Natural killer cell (primary cell): ENCODE measurements around the gene ISM2. TPM values are rescaled to one million over a fixed set of nuclear protein-coding genes. Genes with fewer than 3 reads are reported as not detected.

ENCODE experiments used
- ATAC-seq, 3 donors: fragments of 150-1000 bp in 2 of 3; fragments of 200-7000 bp in 1 of 3; cut with Tn5 transposase; 1 replicate in 1 of 3; 2 replicates in 2 of 3; pipeline ENCODE4 v1.10.0; 2021; ENCODE audit warnings: mild to moderate bottlenecking in 2 of 3, moderate library complexity in 2 of 3
- DNase-seq, 2 donors: peaks; one replicate each; pipeline versions ENCODE4 v3.0.0 to v3.0.0-alpha.2; 2013 to 2021; ENCODE audit warnings: mixed read lengths in 1 of 2
- H3K27ac ChIP-seq: one replicate; pipeline ENCODE4 v1.5.1; 2013; ENCODE audit warnings: mild to moderate bottlenecking, low read length
- H3K27me3 ChIP-seq: one replicate; pipeline ENCODE4 v1.6.1; 2013; ENCODE audit warnings: low read length; ENCODE audit not compliant: control insufficient read depth, insufficient read depth
- H3K36me3 ChIP-seq: one replicate; pipeline ENCODE4 v1.6.1; 2013; ENCODE audit warnings: low read length; ENCODE audit not compliant: control insufficient read depth, insufficient read depth
- H3K4me1 ChIP-seq: one replicate; pipeline ENCODE4 v1.6.1; 2013; ENCODE audit warnings: low read length; ENCODE audit not compliant: control insufficient read depth, insufficient read depth
- H3K4me3 ChIP-seq: one replicate; pipeline ENCODE4 v1.5.1; 2013; ENCODE audit warnings: low read length
- H3K9me3 ChIP-seq: one replicate; pipeline ENCODE4 v1.6.1; 2013; ENCODE audit warnings: low read length; ENCODE audit not compliant: control insufficient read depth, insufficient read depth
- H3K27ac Mint-ChIP-seq, 2 donors: one replicate each; pipeline ENCODE4 v1.8.0; 2022; ENCODE audit warnings: mild to moderate bottlenecking in 2 of 2, mixed read lengths in 2 of 2, moderate library complexity in 1 of 2
- H3K27me3 Mint-ChIP-seq, 2 donors: one replicate each; pipeline ENCODE4 v1.8.0; 2022; ENCODE audit warnings: low read depth in 2 of 2, mixed read lengths in 2 of 2
- H3K36me3 Mint-ChIP-seq: one replicate; pipeline ENCODE4 v1.8.0; 2022; ENCODE audit warnings: mixed read lengths
- H3K4me1 Mint-ChIP-seq, 2 donors: one replicate each; pipeline ENCODE4 v1.8.0; 2022; ENCODE audit warnings: mixed read lengths in 2 of 2
- H3K4me3 Mint-ChIP-seq: one replicate; pipeline ENCODE4 v1.8.0; 2022; ENCODE audit warnings: mild to moderate bottlenecking, moderate library complexity, mixed read lengths
- H3K9me3 Mint-ChIP-seq, 2 donors: one replicate each; pipeline ENCODE4 v1.8.0; 2022; ENCODE audit warnings: mixed read lengths in 2 of 2
- CTCF ChIP-seq: fragments of 200-600 bp; IDR thresholded peaks from one replicate; pipeline ENCODE4 v1.8.0; 2022; ENCODE audit warnings: antibody characterized with exemption
- WGBS: methylation state at CpG from one replicate; pipeline ENCODE4 v1.1.7; 2013; ENCODE audit warnings: missing lambda C conversion rate; ENCODE audit not compliant: insufficient coverage; 5-methylcytosine and 5-hydroxymethylcytosine counted together
- intact Hi-C: fragments of 100-400 bp; cut with micrococcal nuclease; formaldehyde crosslinking; loops from one replicate; pipeline ENCODE4 v1.14.2; 2022
- total RNA-seq, 4 donors: library from RNA; stranded (reverse); fragments of 120-200 nt in 1 of 4; gene quantifications; one replicate each; pipeline versions ENCODE4 v1.2.3 to v1.2.4, GENCODE V29; 2013 to 2022

Gene ISM2
- total RNA-seq, 3 donors from 2014 or later (not counting 1 experiment from before 2014, with no cell fraction given), result not detected

- no peak for ATAC-seq
- intact Hi-C loops, result loop anchor here (1.0 to 5.0 kb wide), 7 partner anchors 80 to 360 kb away; partner anchors contain the start of genes ALKBH1, CIPC, GSTZ1 and SAMD15
- WGBS, result under 1% methylated on average over 17 of the region's 18 CpGs
- TF ChIP-seq CTCF, result no peak
- no peak for DNase-seq
- Mint-ChIP-seq H3K27me3 (no peaks in the 10 kb centered on the region), H3K27ac (peak overlapping the region; percentile 99 to 100), H3K4me3 (peak overlapping the region; percentile 100), H3K9me3 (no peaks in the 10 kb centered on the region), H3K36me3 (peaks cover 5% of the 10 kb centered on the region), H3K4me1 (peaks cover 44 to 50% of the 10 kb centered on the region in 2 donors)
- Histone ChIP-seq H3K27ac (peak overlapping the region; percentile 87), H3K36me3 (peaks cover 22% of the 10 kb centered on the region), H3K4me1 (peaks cover 17% of the 10 kb centered on the region), H3K27me3 (no peaks in the 10 kb centered on the region), H3K4me3 (peak overlapping the region; percentile 86), H3K9me3 (no peaks in the 10 kb centered on the region)
Measured at GRCh38 chr14:77457115-77457521, 41.5 kb downstream of the ISM2 start.

- Mint-ChIP-seq H3K9me3 (no peaks in the 10 kb centered on the region), H3K36me3 (no peaks in the 10 kb centered on the region), H3K27ac (peak overlapping the region; percentile 99 to 100), H3K4me1 (peaks cover 44 to 50% of the 10 kb centered on the region in 2 donors), H3K4me3 (peak overlapping the region; percentile 100), H3K27me3 (no peaks in the 10 kb centered on the region)
- Histone ChIP-seq H3K4me1 (peaks cover 17% of the 10 kb centered on the region), H3K27ac (no peak overlapping the region), H3K27me3 (no peaks in the 10 kb centered on the region), H3K4me3 (no peak overlapping the region), H3K9me3 (no peaks in the 10 kb centered on the region), H3K36me3 (peaks cover 23% of the 10 kb centered on the region)
- ATAC-seq, result no peak
- no peak for DNase-seq
- no peak for TF ChIP-seq CTCF
- intact Hi-C loops, result loop anchor here (2.0 to 5.0 kb wide), 2 partner anchors 79 to 359 kb away; partner anchors contain the start of genes CIPC, SAMD15 and TMED8
- WGBS, result 75% methylated on average over 1 of the region's 2 CpGs
Measured at GRCh38 chr14:77455966-77456640, 42.5 kb downstream of the ISM2 start.

- Histone ChIP-seq H3K4me3 (no peak overlapping the region), H3K9me3 (no peaks in the 10 kb centered on the region), H3K27me3 (no peaks in the 10 kb centered on the region), H3K4me1 (no peaks in the 10 kb centered on the region), H3K36me3 (peaks cover 52% of the 10 kb centered on the region), H3K27ac (no peak overlapping the region)
- H3K36me3 Mint-ChIP-seq, result peaks cover 15% of the 10 kb centered on the region
- intact Hi-C loops, result no loop called here
- H3K9me3 Mint-ChIP-seq, result no peaks in the 10 kb centered on the region
- WGBS, result 90% methylated on average over 2 of the region's 2 CpGs
- H3K4me3 Mint-ChIP-seq, result no peak overlapping the region
- TF ChIP-seq CTCF, result no peak
- no peaks in the 10 kb centered on the region for H3K4me1 Mint-ChIP-seq
- ATAC-seq (no peak), DNase-seq (no peak)
- no peak overlapping the region for H3K27ac Mint-ChIP-seq
- H3K27me3 Mint-ChIP-seq, result no peaks in the 10 kb centered on the region
Measured at GRCh38 chr14:77442196-77442595, 56.4 kb downstream of the ISM2 start.
